Eye (tissue), 1 donor: ENCODE measurements around the gene STX4.
A peak's percentile ranks its signal among the peaks of the same experiment; 100 is the strongest.

Experiments used
- DNase-seq: peaks from one replicate; pipeline ENCODE4 v3.0.0-alpha.2; 2015

Gene STX4, protein sequence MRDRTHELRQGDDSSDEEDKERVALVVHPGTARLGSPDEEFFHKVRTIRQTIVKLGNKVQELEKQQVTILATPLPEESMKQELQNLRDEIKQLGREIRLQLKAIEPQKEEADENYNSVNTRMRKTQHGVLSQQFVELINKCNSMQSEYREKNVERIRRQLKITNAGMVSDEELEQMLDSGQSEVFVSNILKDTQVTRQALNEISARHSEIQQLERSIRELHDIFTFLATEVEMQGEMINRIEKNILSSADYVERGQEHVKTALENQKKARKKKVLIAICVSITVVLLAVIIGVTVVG

GRCh38 chr16:31032736-31033708 is at the start of gene STX4:
TSS of gene STX4 (plus strand) at chr16:31033558. CDS start at chr16:31033806, 248 bp downstream.
- DNase-seq = peak; percentile 100

GRCh38 chr16:30983898-30984610 is 49.3 kb upstream of the STX4 start:
- no peak for DNase-seq

- DNase-seq = peak; percentile 91
These were observed 48.5 kb upstream of the STX4 start, which contains the start of gene HSD3B7 for GRCh38 chr16:30984669-30985400. TSS of gene HSD3B7 (plus strand) at chr16:30985207. CDS start at chr16:30985659, 452 bp downstream.

DNA sequence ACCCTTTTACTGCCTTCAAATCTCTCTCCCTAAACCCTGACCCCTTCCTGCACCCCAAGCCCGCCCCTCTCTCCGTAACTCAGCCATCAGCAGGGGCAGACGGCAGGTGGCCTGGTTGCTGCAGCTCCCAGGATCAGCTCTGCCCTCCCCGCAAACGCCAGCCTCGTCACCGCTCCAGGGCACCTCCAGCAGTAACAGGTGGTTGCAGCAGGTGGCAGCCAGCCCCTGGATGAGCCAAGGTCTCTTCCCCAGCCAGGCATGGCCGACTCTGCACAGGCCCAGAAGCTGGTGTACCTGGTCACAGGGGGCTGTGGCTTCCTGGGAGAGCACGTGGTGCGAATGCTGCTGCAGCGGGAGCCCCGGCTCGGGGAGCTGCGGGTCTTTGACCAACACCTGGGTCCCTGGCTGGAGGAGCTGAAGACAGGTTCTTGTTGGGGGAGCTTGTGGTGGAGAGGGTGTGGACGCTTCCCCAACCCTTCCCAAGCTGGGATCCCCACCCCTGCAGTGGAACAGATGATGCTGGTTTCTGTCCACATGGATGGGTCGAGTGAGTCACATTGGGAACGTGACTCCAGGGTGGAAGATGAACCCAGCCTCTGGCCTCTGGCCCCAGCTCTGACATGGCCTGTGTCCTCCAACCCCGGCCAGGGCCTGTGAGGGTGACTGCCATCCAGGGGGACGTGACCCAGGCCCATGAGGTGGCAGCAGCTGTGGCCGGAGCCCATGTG is 47.8 kb upstream of the STX4 start:
- DNase-seq = peak; percentile 42

DNA sequence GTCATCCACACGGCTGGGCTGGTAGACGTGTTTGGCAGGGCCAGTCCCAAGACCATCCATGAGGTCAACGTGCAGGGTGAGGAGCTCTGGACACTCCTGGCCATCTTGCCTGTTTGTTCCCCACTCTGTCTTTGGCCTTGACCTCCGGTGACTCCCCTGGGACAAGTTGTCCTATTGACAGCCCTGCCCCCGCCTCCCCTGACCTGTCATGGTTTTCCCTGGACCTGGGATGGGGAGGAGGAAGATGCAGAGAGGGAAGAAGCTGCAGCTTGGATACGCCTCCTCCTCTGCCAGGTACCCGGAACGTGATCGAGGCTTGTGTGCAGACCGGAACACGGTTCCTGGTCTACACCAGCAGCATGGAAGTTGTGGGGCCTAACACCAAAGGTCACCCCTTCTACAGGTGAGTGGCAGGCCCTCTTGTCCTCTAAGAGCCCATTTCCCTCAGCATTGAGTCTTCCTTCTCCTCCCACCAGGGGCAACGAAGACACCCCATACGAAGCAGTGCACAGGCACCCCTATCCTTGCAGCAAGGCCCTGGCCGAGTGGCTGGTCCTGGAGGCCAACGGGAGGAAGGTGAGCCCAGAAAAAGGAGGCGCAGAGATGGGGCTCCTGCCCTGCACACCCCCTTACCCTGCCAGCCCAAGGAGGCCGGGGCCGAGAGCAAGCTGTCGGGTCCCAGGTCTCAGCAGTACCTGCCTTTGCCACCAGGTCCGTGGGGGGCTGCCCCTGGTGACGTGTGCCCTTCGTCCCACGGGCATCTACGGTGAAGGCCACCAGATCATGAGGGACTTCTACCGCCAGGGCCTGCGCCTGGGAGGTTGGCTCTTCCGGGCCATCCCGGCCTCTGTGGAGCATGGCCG is 47.0 kb upstream of the STX4 start:
- DNase-seq = no peak

DNA sequence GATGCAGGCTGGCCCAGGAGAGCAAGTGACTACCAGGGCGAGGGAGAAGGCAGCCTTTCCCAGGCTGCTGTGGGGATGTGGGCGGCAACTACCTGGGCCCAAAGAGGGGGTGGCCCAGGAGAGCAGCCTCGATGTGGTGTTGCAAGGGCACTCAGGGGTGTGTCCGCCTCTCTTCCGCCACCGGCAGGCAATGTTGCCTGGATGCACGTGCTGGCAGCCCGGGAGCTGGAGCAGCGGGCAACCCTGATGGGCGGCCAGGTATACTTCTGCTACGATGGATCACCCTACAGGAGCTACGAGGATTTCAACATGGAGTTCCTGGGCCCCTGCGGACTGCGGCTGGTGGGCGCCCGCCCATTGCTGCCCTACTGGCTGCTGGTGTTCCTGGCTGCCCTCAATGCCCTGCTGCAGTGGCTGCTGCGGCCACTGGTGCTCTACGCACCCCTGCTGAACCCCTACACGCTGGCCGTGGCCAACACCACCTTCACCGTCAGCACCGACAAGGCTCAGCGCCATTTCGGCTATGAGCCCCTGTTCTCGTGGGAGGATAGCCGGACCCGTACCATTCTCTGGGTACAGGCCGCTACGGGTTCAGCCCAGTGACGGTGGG is 45.7 kb upstream of the STX4 start:
- no peak for DNase-seq

DNA sequence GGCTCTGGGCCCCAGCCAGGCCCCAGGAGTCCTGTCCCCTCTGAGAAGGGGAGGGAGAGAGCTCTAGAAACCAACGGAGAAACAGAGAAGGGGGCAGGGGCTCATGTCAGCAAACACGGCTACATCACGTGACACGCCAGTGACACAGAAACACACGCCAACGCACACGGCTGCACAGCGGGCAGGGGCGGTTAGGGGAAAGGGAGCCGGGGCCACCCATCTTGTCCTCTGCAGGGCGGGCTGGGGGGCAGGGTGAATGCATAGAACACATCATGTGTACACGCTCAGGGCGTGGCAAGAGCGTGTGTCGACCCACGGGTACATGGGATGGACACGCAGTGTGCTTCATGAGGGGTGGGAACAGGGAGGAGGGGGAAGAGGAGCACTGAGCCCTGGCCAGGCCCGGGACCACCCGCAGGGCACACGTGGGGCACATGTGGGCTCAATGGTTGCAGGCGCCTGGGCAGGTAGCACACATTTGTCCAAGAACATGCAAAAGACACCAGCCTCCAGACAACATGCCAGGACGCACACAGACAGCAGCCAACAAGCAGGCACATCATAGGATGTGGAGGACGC is 43.8 kb upstream of the STX4 start:
- no peak for DNase-seq

- no peak for DNase-seq
These were observed 43.3 kb upstream of the STX4 start for GRCh38 chr16:30990105-30990504.

DNA sequence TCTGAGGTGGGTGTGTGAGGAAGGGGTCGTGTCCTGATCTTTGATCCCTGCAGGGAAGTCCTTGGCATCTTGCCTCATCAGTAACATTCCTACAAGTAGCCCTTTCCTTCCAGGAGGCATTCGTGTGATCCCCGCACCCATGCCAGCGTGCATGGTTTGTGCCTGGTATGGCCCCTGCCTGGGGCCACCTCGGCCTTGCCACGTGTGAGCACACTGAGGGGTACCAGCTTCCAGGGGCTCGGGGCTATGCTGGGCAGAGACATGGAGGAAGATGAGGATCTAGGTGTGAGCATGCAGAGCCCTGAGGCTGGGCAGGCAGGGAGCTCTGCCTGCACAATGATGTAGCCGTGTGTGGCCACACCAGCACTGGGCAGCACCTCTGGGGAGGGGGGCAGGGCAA is 42.3 kb upstream of the STX4 start:
- no peak for DNase-seq

DNA sequence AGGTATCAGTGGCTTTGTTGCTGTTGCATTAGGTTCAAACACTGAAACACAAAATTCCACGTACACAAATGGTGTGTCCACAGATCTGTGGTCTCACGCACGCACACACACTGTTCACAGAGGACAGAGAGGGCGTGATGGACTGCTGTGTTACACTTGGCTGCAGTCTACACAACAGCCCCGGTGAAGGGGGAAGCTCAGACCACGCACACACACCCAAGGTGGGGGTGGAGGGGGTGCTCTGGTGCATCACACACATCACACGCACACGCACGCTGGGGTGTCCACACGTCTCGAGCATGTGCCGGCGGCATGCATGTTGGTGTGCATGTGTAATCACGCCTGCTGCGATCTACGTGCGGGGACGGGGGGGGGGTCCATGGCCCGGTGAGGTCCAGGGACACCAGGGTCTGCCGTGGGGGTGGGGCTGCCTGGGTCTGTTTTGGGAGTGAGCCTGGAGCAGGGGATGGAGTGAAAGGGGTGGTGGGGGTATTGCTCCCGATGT is 41.0 kb upstream of the STX4 start:
- no peak for DNase-seq

DNA sequence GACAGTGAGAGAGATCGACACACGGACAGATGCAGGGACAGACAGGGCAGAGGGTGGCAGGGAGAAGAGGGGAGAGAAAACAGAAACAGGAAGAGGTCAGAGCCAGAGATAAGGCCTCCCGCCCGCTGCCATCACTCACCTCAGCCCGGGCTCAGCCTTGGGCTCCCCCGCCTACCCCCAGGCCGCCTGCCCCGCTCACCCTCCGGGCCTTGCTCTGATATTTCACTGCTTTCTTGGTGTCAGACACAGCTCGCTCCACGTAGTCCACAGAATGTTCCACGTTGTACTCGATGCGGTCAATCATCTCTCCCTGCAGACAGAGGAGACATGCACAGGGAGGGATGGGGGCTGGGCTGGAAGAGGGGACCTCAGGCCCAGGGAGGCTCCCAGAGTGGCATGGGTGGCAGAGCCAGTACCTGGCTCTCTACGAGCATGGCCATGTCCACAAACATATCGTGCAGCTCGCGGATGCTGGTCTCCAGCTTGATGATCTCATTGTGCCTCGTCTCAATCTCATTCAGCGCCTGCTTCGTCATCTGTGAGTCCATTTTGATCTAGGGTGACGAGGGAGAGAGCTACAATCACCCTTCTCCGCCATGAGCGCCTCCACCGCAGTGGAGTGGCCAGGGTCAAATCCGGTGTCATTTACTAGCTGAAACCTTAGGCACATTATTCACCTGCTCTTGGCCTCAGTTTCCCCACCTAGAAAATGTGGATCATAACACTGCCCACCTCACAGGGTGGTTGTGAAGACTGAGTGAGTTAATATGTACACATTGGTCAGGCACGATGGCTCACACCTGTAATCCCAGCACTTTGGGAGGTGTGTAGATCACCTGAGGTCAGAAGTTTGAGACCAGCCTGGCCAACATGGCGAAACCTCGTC is 40.2 kb upstream of the STX4 start:
- no peak for DNase-seq

- DNase-seq = no peak
These were observed 37.4 kb upstream of the STX4 start for GRCh38 chr16:30995927-30996323.

GRCh38 chr16:30996324-30996984 is 36.9 kb upstream of the STX4 start:
- no peak for DNase-seq

- DNase-seq = peak; percentile 64
These were observed 36.2 kb upstream of the STX4 start for GRCh38 chr16:30996985-30997724.

DNA sequence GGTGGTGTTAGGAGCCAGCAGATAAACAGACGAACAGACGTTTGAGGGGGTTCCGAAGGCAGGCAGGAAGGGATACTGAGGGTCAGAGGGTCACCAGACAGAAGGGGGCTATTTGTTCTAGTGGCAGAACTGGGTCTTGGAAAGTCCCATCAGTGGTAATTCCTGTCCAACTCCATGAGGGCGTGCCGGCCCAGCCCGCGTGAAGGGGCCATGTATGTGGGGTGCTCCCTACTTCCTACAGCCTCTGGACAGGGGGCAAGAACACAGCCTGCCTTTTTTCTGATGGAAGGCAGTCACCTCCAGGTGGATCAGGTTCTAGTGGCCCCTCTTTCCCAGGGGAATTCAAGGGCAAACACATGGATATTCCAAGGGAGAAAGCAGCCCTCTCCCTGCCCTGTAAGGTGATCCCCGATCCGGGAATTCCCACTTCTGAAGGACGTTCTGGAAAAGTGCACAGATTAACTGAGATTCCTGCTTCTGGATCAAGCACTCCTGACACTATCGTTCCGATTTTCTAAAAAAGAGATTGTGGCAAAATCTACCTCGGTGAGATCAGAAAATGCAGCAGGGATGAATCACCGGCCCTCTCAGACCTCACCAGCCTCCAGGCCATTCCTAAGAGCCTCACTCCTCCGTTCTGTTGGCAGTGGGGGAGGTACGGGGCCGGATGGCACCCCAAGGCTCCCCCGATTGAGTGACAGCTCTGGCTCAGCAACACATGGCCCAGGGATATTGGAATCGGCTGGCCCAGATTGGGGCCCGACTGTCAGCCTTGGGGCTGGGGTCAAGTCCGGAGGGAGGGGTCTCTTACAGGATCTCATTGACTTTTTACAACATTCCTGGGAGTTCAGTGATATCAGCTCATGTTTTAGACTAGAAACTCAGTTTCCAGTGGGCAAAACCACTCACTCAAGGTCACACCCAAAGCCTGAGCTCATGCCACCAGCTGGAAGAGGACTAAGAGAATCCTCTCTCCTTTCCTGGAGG is 35.3 kb upstream of the STX4 start:
- DNase-seq = no peak
